ENCODE results near the gene TMEM253. TPM values are rescaled to one million over a fixed set of nuclear protein-coding genes. Genes with fewer than 3 reads are reported as not detected.

Gene TMEM253
- total RNA-seq, 1 donor, result not detected

DNA sequence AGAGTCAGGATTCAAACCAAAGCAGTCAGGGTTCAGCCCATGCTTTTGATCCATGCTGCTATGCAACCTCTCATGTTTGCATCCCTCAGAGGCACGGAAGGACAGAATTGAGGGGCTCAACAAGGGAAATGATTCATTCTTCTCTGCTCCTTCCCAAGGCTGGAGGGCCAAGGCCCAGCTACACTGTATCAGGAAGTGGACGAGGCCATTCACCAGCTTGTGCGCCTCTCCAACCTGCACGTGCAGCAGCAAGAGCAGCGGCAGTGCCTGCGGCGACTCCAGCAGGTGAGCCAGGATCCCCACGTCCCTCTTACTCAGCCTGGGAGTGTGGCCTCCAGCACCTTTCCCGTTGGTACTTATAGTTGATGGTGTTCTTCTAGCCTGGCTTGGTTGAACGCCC is 22.1 kb upstream of the TMEM253 start:
- H3K27ac ChIP-seq (ENCODE audit: low read depth, low read length), result no peak overlapping the region
- no peak overlapping the region for H2AFZ ChIP-seq (ENCODE audit: low read length)
- H3K79me2 ChIP-seq (ENCODE audit: insufficient read depth, low read length), result peaks cover 6% of the 10 kb centered on the region
- H3K4me1 ChIP-seq (ENCODE audit: insufficient read depth, low read length), result no peaks in the 10 kb centered on the region
- TF ChIP-seq, protein P1, sequence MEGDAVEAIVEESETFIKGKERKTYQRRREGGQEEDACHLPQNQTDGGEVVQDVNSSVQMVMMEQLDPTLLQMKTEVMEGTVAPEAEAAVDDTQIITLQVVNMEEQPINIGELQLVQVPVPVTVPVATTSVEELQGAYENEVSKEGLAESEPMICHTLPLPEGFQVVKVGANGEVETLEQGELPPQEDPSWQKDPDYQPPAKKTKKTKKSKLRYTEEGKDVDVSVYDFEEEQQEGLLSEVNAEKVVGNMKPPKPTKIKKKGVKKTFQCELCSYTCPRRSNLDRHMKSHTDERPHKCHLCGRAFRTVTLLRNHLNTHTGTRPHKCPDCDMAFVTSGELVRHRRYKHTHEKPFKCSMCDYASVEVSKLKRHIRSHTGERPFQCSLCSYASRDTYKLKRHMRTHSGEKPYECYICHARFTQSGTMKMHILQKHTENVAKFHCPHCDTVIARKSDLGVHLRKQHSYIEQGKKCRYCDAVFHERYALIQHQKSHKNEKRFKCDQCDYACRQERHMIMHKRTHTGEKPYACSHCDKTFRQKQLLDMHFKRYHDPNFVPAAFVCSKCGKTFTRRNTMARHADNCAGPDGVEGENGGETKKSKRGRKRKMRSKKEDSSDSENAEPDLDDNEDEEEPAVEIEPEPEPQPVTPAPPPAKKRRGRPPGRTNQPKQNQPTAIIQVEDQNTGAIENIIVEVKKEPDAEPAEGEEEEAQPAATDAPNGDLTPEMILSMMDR (IDR thresholded peaks at IDR 0.05; ENCODE audit: extremely low read depth, low read depth, low read length), result no peak
- H3K27me3 ChIP-seq (ENCODE audit: insufficient read depth, low read length), result no peaks in the 10 kb centered on the region
- no peak overlapping the region for H3K4me3 ChIP-seq (ENCODE audit: insufficient read depth, low read length)
- no peaks in the 10 kb centered on the region for H3K9me3 ChIP-seq (ENCODE audit: low read depth, low read length)
- DNase-seq (ENCODE audit: insufficient read length, low spot score, missing footprints), result no peak
- no peak overlapping the region for H3K4me2 ChIP-seq (ENCODE audit: insufficient read depth, low read length)
- H3K36me3 ChIP-seq (ENCODE audit: insufficient read depth, low read length), result peaks cover 82% of the 10 kb centered on the region
- H4K20me1 ChIP-seq (ENCODE audit: insufficient read depth, low read length), result peaks cover 14% of the 10 kb centered on the region

DNA sequence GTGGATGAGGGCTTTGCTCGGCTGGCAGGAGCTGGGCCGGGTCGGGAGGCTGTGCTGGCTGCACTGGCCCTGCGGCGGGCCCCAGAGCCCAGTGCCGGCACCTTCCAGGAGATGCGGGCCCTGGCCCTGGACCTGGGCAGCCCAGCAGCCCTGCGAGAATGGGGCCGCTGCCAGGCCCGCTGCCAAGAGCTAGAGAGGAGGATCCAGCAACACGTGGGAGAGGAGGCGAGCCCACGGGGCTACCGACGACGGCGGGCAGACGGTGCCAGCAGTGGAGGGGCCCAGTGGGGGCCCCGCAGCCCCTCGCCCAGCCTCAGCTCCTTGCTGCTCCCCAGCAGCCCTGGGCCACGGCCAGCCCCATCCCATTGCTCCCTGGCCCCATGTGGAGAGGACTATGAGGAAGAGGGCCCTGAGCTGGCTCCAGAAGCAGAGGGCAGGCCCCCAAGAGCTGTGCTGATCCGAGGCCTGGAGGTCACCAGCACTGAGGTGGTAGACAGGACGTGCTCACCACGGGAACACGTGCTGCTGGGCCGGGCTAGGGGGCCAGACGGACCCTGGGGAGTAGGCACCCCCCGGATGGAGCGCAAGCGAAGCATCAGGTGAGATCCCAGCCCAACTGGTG is 19.2 kb upstream of the TMEM253 start:
- Histone ChIP-seq H3K4me2 (ENCODE audit: insufficient read depth, low read length) (no peak overlapping the region), H3K27ac (ENCODE audit: low read depth, low read length) (no peak overlapping the region), H3K4me1 (ENCODE audit: insufficient read depth, low read length) (peaks cover 10% of the 10 kb centered on the region), H3K9me3 (ENCODE audit: low read depth, low read length) (no peaks in the 10 kb centered on the region), H3K36me3 (ENCODE audit: insufficient read depth, low read length) (peaks cover 85% of the 10 kb centered on the region), H4K20me1 (ENCODE audit: insufficient read depth, low read length) (peaks cover 6% of the 10 kb centered on the region), H3K79me2 (ENCODE audit: insufficient read depth, low read length) (no peaks in the 10 kb centered on the region), H3K4me3 (ENCODE audit: insufficient read depth, low read length) (no peak overlapping the region), H2AFZ (ENCODE audit: low read length) (no peak overlapping the region), H3K27me3 (ENCODE audit: insufficient read depth, low read length) (no peaks in the 10 kb centered on the region)
- TF ChIP-seq, protein P1 (IDR thresholded peaks at IDR 0.05; ENCODE audit: extremely low read depth, low read depth, low read length), result no peak
- peak; percentile 43 for DNase-seq (ENCODE audit: insufficient read length, low spot score, missing footprints)

DNA sequence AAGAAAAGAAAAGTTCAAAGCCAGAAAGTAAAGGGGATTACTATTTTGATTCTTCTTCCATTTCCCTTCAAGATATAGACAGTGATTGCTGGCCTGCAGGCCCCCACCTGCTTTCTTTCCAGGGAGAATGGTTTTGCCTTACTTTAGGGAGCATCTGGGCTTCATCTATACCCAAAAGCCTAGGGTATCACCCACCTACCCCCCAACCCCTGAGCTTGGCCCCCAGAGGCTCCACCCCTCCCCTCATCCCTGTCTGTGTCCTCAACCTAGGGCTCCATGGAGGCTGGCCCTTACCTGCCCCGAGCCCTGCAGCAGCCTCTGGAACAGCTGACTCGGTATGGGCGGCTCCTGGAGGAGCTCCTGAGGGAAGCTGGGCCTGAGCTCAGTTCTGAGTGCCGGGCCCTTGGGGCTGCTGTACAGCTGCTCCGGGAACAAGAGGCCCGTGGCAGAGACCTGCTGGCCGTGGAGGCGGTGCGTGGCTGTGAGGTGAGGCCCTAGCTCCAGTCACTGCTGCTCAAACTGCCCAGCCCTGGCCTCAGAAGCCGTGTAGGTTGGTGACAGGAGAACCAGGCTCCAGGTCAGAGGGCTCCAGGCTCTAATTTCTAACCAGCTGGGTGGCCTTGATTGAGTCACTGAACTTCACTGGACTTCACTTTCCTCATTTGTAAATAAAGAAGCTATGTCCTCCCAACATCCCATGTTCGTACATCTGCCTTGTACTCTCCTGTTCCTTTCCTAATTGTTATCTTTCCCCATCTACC is 17.1 kb upstream of the TMEM253 start:
- H3K36me3 ChIP-seq (ENCODE audit: insufficient read depth, low read length), result peaks cover 69% of the 10 kb centered on the region

DNA sequence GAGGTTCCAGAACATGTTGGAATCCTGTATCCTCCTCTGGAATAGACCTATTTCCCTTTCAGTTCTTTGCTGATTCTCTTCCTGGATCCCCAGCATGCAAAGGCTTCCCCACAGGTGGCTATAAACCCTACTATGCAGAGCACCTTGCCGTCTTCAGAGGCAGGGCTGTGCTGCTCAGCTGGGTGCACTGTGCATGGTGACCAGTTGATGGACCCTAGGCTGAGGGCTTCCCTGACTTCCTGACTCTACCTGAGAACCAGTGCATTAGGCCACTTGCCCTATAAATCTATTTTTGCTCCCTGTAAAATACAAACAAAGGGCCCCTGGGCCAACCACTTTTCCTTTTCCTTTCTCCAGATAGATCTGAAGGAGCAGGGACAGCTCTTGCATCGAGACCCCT is 16.5 kb upstream of the TMEM253 start:
- TF ChIP-seq, protein P1 (IDR thresholded peaks at IDR 0.05; ENCODE audit: extremely low read depth, low read depth, low read length), result no peak
- Histone ChIP-seq H3K9me3 (ENCODE audit: low read depth, low read length) (no peaks in the 10 kb centered on the region), H3K36me3 (ENCODE audit: insufficient read depth, low read length) (peaks cover 69% of the 10 kb centered on the region)

More for the DNA sequence above, 17.1 kb upstream of the TMEM253 start:
- Histone ChIP-seq H3K4me2 (ENCODE audit: insufficient read depth, low read length) (no peak overlapping the region), H3K9me3 (ENCODE audit: low read depth, low read length) (no peaks in the 10 kb centered on the region), H4K20me1 (ENCODE audit: insufficient read depth, low read length) (peaks cover 2% of the 10 kb centered on the region), H3K79me2 (ENCODE audit: insufficient read depth, low read length) (no peaks in the 10 kb centered on the region), H2AFZ (ENCODE audit: low read length) (no peak overlapping the region), H3K4me3 (ENCODE audit: insufficient read depth, low read length) (no peak overlapping the region), H3K27me3 (ENCODE audit: insufficient read depth, low read length) (no peaks in the 10 kb centered on the region), H3K4me1 (ENCODE audit: insufficient read depth, low read length) (peaks cover 10% of the 10 kb centered on the region), H3K27ac (ENCODE audit: low read depth, low read length) (no peak overlapping the region)
- peak; percentile 82 for DNase-seq (ENCODE audit: insufficient read length, low spot score, missing footprints)
- TF ChIP-seq, protein P1 (IDR thresholded peaks at IDR 0.05; ENCODE audit: extremely low read depth, low read depth, low read length), result no peak

More for the DNA sequence above, 16.5 kb upstream of the TMEM253 start:
- Histone ChIP-seq H3K4me1 (ENCODE audit: insufficient read depth, low read length) (peaks cover 10% of the 10 kb centered on the region), H3K27ac (ENCODE audit: low read depth, low read length) (peak overlapping the region; percentile 64), H3K4me2 (ENCODE audit: insufficient read depth, low read length) (no peak overlapping the region), H3K4me3 (ENCODE audit: insufficient read depth, low read length) (no peak overlapping the region), H3K79me2 (ENCODE audit: insufficient read depth, low read length) (no peaks in the 10 kb centered on the region), H2AFZ (ENCODE audit: low read length) (no peak overlapping the region), H4K20me1 (ENCODE audit: insufficient read depth, low read length) (peaks cover 5% of the 10 kb centered on the region), H3K27me3 (ENCODE audit: insufficient read depth, low read length) (no peaks in the 10 kb centered on the region)
- DNase-seq (ENCODE audit: insufficient read length, low spot score, missing footprints), result peak; percentile 77
